C4-2B (cell line): ENCODE measurements around the gene LARGE1.

Experiments used
- ZFX ChIP-seq: fragments of 450-650 bp; IDR thresholded peaks from 2 replicates; pipeline ENCODE4 v1.6.1; 2017
- TF ChIP-seq, protein P1 (sequence below): fragments of 450-650 bp; conservative IDR thresholded peaks from 2 replicates; pipeline ENCODE4 v1.5.1; 2017; ENCODE audit warnings: mild to moderate bottlenecking

DNA sequence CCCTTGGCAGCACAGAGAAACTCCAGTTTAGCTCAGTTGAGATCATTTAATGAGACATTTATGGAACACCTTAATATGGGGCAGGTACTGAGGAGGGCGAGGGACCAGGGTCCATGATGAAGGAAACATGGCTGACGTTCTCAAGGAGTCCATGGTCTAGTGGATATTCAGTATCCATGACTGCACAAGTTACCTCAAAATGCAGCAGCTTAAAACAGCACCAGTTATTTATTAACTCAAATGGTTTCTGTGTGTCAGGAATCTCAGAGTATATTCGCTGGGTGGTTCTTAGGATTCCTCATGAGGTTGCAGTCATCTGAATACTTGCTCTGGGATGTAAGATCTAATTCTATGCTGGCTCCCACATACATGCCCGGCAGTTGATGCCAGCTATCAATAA, 346.8 kb downstream of the LARGE1 start:
- TF ChIP-seq, protein P1, sequence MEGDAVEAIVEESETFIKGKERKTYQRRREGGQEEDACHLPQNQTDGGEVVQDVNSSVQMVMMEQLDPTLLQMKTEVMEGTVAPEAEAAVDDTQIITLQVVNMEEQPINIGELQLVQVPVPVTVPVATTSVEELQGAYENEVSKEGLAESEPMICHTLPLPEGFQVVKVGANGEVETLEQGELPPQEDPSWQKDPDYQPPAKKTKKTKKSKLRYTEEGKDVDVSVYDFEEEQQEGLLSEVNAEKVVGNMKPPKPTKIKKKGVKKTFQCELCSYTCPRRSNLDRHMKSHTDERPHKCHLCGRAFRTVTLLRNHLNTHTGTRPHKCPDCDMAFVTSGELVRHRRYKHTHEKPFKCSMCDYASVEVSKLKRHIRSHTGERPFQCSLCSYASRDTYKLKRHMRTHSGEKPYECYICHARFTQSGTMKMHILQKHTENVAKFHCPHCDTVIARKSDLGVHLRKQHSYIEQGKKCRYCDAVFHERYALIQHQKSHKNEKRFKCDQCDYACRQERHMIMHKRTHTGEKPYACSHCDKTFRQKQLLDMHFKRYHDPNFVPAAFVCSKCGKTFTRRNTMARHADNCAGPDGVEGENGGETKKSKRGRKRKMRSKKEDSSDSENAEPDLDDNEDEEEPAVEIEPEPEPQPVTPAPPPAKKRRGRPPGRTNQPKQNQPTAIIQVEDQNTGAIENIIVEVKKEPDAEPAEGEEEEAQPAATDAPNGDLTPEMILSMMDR, result no peak
- no peak for TF ChIP-seq ZFX
